22Rv1 (cell line): ENCODE data around the gene EZH1.

ENCODE experiments used
- H3K27ac ChIP-seq: fragments of 450-650 bp; 2 replicates; pipeline ENCODE4 v1.5.1; 2017
- CTCF ChIP-seq: fragments of 450-650 bp; IDR thresholded peaks from 2 replicates; pipeline ENCODE4 v1.5.1; 2017; ENCODE audit warnings: mild to moderate bottlenecking
- ZFX ChIP-seq: fragments of 450-650 bp; IDR thresholded peaks from 2 replicates; pipeline ENCODE4 v1.6.1; 2017; ENCODE audit warnings: antibody characterized with exemption, borderline replicate concordance

Gene EZH1

GRCh38 chr17:42783062-42783790, 38.4 kb upstream of the EZH1 start:
- no peak overlapping the region for H3K27ac ChIP-seq
- no peak for TF ChIP-seq CTCF

- no peak overlapping the region for H3K27ac ChIP-seq
- no peak for TF ChIP-seq CTCF
- no peak for TF ChIP-seq ZFX
These were observed 37.6 kb upstream of the EZH1 start for GRCh38 chr17:42782166-42783061.

GRCh38 chr17:42781639-42782165, 36.9 kb upstream of the EZH1 start:
- H3K27ac ChIP-seq, result no peak overlapping the region
- no peak for TF ChIP-seq ZFX
- no peak for TF ChIP-seq CTCF

- H3K27ac ChIP-seq, result peak overlapping the region; percentile 51
- TF ChIP-seq ZFX, result no peak
These were observed 36.2 kb upstream of the EZH1 start for GRCh38 chr17:42780851-42781638.

GRCh38 chr17:42779936-42780850, 35.4 kb upstream of the EZH1 start, which contains the start of gene WNK4:
WNK4 (plus strand) TSS chr17:42780610; CDS start chr17:42780699, 89 bp downstream.
- H3K27ac ChIP-seq, result peak within 1 kb of the TSS; percentile 51
- no peak for TF ChIP-seq ZFX
- no peak for TF ChIP-seq CTCF

- peak overlapping the region; percentile 51 for H3K27ac ChIP-seq
- no peak for TF ChIP-seq ZFX
- TF ChIP-seq CTCF, result no peak
These were observed 34.6 kb upstream of the EZH1 start for GRCh38 chr17:42779304-42779935.
